A673 (cell line): Measurements from ENCODE around the gene KRT40. TPM values are rescaled to one million over a fixed set of nuclear protein-coding genes. Genes with fewer than 3 reads are reported as not detected.

ENCODE experiments used
- BruUV-seq: library from RNA; stranded (reverse); fragments of 400-500 nt; replicated peaks from 2 replicates; lab custom pipeline; 2021; lab: Mats Ljungman, UMichigan
- CTCF ChIA-PET: fragments of 300-600 bp; sonication (Branson Sonifier 250); formaldehyde crosslinking; loops from one replicate; lab custom pipeline; 2022; ENCODE audit warnings: antibody characterized with exemption; lab: Charles Lee
- POLR2A ChIA-PET: fragments of 300-600 bp; sonication (Branson Sonifier 250); formaldehyde crosslinking; loops from one replicate; lab custom pipeline; 2022; ENCODE audit warnings: antibody characterized with exemption; ENCODE audit not compliant: low non-redundant PET; lab: Charles Lee
- DNase-seq: peaks from one replicate; pipeline ENCODE4 v3.0.0-alpha.2; 2015; ENCODE audit warnings: low spot score
- H3K27ac ChIP-seq: fragments of 200-600 bp; sonication (generic); 2 replicates; pipeline ENCODE4 v1.5.1; 2016; ENCODE audit warnings: mixed run types, low read depth, mild to moderate bottlenecking, mixed read lengths, antibody characterized with exemption, low read length; ENCODE audit not compliant: poor library complexity, severe bottlenecking
- H3K27me3 ChIP-seq: fragments of 200-600 bp; sonication (generic); replicated peaks from 2 replicates; pipeline ENCODE4 v1.6.1; 2017; ENCODE audit warnings: mixed run types, low read depth, mild to moderate bottlenecking, mixed read lengths, antibody characterized with exemption, low read length; ENCODE audit not compliant: insufficient read depth, poor library complexity
- H3K36me3 ChIP-seq: fragments of 200-600 bp; sonication (generic); 2 replicates; pipeline ENCODE4 v1.6.1; 2016; ENCODE audit warnings: mixed run types, mild to moderate bottlenecking, mixed read lengths, antibody characterized with exemption, low read length; ENCODE audit not compliant: insufficient read depth, poor library complexity, severe bottlenecking
- H3K4me1 ChIP-seq: fragments of 200-600 bp; sonication (generic); 2 replicates; pipeline ENCODE4 v1.6.1; 2017; ENCODE audit warnings: mixed run types, mild to moderate bottlenecking, mixed read lengths, antibody characterized with exemption, low read length; ENCODE audit not compliant: insufficient read depth, poor library complexity, severe bottlenecking
- H3K4me3 ChIP-seq: fragments of 200-600 bp; sonication (generic); 2 replicates; pipeline ENCODE4 v1.5.1; 2016; ENCODE audit warnings: low read depth, mixed run types, mild to moderate bottlenecking, mixed read lengths, low read length; ENCODE audit not compliant: poor library complexity, severe bottlenecking
- H3K9me3 ChIP-seq: fragments of 200-600 bp; sonication (generic); 2 replicates; pipeline ENCODE4 v1.6.1; 2016; ENCODE audit warnings: mixed run types, low read depth, mild to moderate bottlenecking, mixed read lengths, antibody characterized with exemption, low read length; ENCODE audit not compliant: poor library complexity, severe bottlenecking
- EZH2 ChIP-seq: fragments of 200-600 bp; sonication (generic); IDR thresholded peaks from 2 replicates; pipeline ENCODE4 v1.6.1; 2017; ENCODE audit warnings: borderline replicate concordance, low read depth, mild to moderate bottlenecking, mixed read lengths, antibody characterized with exemption, low read length; ENCODE audit not compliant: poor library complexity, severe bottlenecking
- intact Hi-C: fragments of 100-400 bp; cut with micrococcal nuclease; formaldehyde crosslinking; loops from one replicate; pipeline ENCODE4 v1.10.0; 2022; ENCODE audit not compliant: unreplicated experiment
- total RNA-seq: library from RNA; stranded (reverse); gene quantifications from 2 replicates; pipeline ENCODE4 v1.2.3, GENCODE V29; 2021
- TF ChIP-seq, protein P1 (sequence below): fragments of 300-800, 200-600 bp; sonication (generic); conservative IDR thresholded peaks from 2 replicates; pipeline ENCODE4 v1.5.1; 2017; ENCODE audit warnings: low read depth, mild to moderate bottlenecking, antibody characterized with exemption, low read length, moderate library complexity, mixed read lengths

The KRT40 gene
- total RNA-seq, 1 experiment from 2014 or later: 1.1 TPM

DNA sequence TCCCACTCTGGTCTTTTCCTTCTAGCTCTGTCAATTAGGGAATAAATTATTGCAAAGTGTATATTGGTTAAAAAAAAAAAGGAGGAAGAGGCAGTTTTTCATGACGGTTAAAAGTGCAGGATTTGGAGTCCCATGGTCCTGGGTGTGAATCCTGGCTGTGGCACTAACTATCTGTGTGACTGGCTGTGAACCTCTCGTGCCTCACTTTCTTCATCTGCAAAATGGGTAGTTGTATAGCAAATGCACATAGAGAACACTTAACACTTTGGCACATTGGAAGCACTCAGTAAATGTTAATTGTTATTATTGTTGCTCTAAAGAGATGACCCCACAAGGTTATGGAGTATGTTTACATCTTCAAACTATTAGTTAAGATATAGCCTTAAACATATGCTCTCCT is 36.2 kb downstream of the KRT40 start:
- H3K27me3 ChIP-seq: no peaks in the 10 kb centered on the region
- POLR2A ChIA-PET: no interaction called here

DNA sequence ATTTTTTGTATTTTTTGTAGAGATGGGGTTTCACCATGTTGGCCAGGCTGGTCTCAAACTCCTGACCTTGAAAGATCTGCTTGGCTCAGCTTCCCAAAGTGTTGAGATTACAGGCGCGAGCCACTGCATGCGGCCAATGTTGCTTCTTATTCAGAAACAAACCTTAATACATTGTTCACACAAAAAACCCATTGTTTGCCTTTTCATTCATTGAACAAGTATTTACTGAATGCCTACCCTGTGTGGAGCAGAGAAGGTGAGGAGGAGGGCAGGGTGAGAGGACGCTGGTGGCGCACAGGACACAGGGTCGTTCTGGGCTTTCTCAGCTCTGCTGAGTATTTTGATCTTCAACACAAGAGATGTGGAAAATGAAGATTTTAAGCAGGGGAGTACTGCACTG is 38.7 kb downstream of the KRT40 start:
- CTCF ChIA-PET: interaction anchor here (0.6 kb wide), 1 partner anchor 271 kb away, joined by 3 read pairs; no protein-coding TSS in a partner anchor
- no peaks in the 10 kb centered on the region for H3K9me3 ChIP-seq
- no peaks in the 10 kb centered on the region for H3K4me1 ChIP-seq
- BruUV-seq: no TSS peak
- POLR2A ChIA-PET: no interaction called here
- no peak overlapping the region for H3K27ac ChIP-seq
- H3K36me3 ChIP-seq: no peaks in the 10 kb centered on the region
- H3K4me3 ChIP-seq: no peak overlapping the region
- TF ChIP-seq, protein P1, sequence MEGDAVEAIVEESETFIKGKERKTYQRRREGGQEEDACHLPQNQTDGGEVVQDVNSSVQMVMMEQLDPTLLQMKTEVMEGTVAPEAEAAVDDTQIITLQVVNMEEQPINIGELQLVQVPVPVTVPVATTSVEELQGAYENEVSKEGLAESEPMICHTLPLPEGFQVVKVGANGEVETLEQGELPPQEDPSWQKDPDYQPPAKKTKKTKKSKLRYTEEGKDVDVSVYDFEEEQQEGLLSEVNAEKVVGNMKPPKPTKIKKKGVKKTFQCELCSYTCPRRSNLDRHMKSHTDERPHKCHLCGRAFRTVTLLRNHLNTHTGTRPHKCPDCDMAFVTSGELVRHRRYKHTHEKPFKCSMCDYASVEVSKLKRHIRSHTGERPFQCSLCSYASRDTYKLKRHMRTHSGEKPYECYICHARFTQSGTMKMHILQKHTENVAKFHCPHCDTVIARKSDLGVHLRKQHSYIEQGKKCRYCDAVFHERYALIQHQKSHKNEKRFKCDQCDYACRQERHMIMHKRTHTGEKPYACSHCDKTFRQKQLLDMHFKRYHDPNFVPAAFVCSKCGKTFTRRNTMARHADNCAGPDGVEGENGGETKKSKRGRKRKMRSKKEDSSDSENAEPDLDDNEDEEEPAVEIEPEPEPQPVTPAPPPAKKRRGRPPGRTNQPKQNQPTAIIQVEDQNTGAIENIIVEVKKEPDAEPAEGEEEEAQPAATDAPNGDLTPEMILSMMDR: no peak
- no peak for TF ChIP-seq EZH2
- no peak for DNase-seq
- intact Hi-C loops: no loop called here
- H3K27me3 ChIP-seq: no peaks in the 10 kb centered on the region

More for the DNA sequence above, 36.2 kb downstream of the KRT40 start:
- no peak overlapping the region for H3K27ac ChIP-seq
- peaks cover 11% of the 10 kb centered on the region for H3K4me1 ChIP-seq
- H3K9me3 ChIP-seq: no peaks in the 10 kb centered on the region
- no peak for DNase-seq
- H3K36me3 ChIP-seq: no peaks in the 10 kb centered on the region
- TF ChIP-seq, protein P1: no peak
- TF ChIP-seq EZH2: no peak
- H3K4me3 ChIP-seq: no peak overlapping the region
- intact Hi-C loops: no loop called here
- no TSS peak for BruUV-seq
- CTCF ChIA-PET: no interaction called here

DNA sequence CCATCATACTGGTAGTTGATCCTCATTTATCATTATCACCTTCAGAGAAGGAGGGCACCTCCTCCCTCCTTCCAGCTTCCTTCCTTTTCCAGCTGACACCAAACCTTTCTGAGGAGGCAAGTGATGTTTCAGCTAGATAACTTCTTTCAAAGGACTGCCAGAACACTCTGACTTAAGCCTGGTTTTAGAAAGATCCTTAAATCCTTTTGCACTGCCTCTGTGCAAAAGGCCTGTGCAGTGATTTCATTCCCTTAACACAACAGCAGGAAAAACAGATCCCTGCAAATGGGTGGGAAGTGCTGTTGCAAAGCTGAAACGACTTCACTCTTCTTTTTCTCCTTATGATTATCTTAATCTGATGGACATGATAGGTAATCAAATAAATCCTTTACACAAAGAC is 39.6 kb downstream of the KRT40 start:
- ChIA-PET POLR2A (interaction anchor here (0.7 kb wide), 1 partner anchor 29 kb away, joined by 3 read pairs; no protein-coding TSS in a partner anchor), CTCF (interaction anchor here (0.6 kb wide), 1 partner anchor 270 kb away, joined by 3 read pairs; no protein-coding TSS in a partner anchor)
- BruUV-seq: no TSS peak
- H3K27ac ChIP-seq: no peak overlapping the region
- intact Hi-C loops: no loop called here
- no peaks in the 10 kb centered on the region for H3K27me3 ChIP-seq
- no peak for DNase-seq
- no peaks in the 10 kb centered on the region for H3K4me1 ChIP-seq
- H3K36me3 ChIP-seq: no peaks in the 10 kb centered on the region
- TF ChIP-seq, protein P1: no peak
- no peak for TF ChIP-seq EZH2
- no peak overlapping the region for H3K4me3 ChIP-seq
- H3K9me3 ChIP-seq: no peaks in the 10 kb centered on the region
